Ammon's horn (tissue), 1 donor: ENCODE data around the gene KIR2DL3.
"Not testable (repeated sequence)": the region's sequence is repeated elsewhere in the genome, so short reads cannot be mapped to it uniquely, and the experiment has no call there.

Experiments
- DNase-seq: peaks from one replicate; pipeline ENCODE4 v3.0.0-alpha.2; 2016; ENCODE audit warnings: low spot score

KIR2DL3 gene

GRCh38 chr19:54744080-54744479 lies 5.8 kb downstream of the KIR2DL3 start:
- DNase-seq = not testable (repeated sequence)

- DNase-seq = peak; percentile 4
Measured at GRCh38 chr19:54747614-54748322, 9.5 kb downstream of the KIR2DL3 start.

- not testable (repeated sequence) for DNase-seq
Measured at GRCh38 chr19:54750276-54750675, 12.0 kb downstream of the KIR2DL3 start.

- not testable (repeated sequence) for DNase-seq
Measured at GRCh38 chr19:54756204-54757110, 18.1 kb downstream of the KIR2DL3 start.

- DNase-seq = not testable (repeated sequence)
Measured at GRCh38 chr19:54758577-54758976, 20.3 kb downstream of the KIR2DL3 start.

- not testable (repeated sequence) for DNase-seq
Measured at GRCh38 chr19:54764219-54764618, 25.9 kb downstream of the KIR2DL3 start.

GRCh38 chr19:54766464-54766863 lies 28.2 kb downstream of the KIR2DL3 start:
- not testable (repeated sequence) for DNase-seq

GRCh38 chr19:54769646-54770045 lies 31.3 kb downstream of the KIR2DL3 start, which contains the start of gene KIR2DL1:
KIR2DL1 (plus strand) TSS chr19:54769793; CDS start chr19:54769851, 58 bp downstream.
- DNase-seq = not testable (repeated sequence)

- DNase-seq = not testable (repeated sequence)
Measured at GRCh38 chr19:54770511-54770910, 32.2 kb downstream of the KIR2DL3 start.

GRCh38 chr19:54771018-54771960 lies 33.0 kb downstream of the KIR2DL3 start:
- not testable (repeated sequence) for DNase-seq

- not testable (repeated sequence) for DNase-seq
Measured at GRCh38 chr19:54772666-54773065, 34.4 kb downstream of the KIR2DL3 start.

- DNase-seq = not testable (repeated sequence)
Measured at GRCh38 chr19:54775095-54775815, 36.9 kb downstream of the KIR2DL3 start.

- not testable (repeated sequence) for DNase-seq
Measured at GRCh38 chr19:54775830-54776229, 37.5 kb downstream of the KIR2DL3 start.

GRCh38 chr19:54777851-54778250 lies 39.5 kb downstream of the KIR2DL3 start:
- not testable (repeated sequence) for DNase-seq

GRCh38 chr19:54778896-54779295 lies 40.6 kb downstream of the KIR2DL3 start:
- DNase-seq = not testable (repeated sequence)

GRCh38 chr19:54782916-54783315 lies 44.6 kb downstream of the KIR2DL3 start:
- not testable (repeated sequence) for DNase-seq

GRCh38 chr19:54786091-54786723 lies 47.9 kb downstream of the KIR2DL3 start:
- DNase-seq = not testable (repeated sequence)

GRCh38 chr19:54788154-54788553 lies 49.8 kb downstream of the KIR2DL3 start:
- peak; percentile 5 for DNase-seq

GRCh38 chr19:54790711-54791110 lies 52.4 kb downstream of the KIR2DL3 start:
- DNase-seq = no peak

- DNase-seq = no peak
Measured at GRCh38 chr19:54791476-54791875, 53.2 kb downstream of the KIR2DL3 start.
